ENCODE results near the gene TRPM4. TPM values are rescaled to one million over a fixed set of nuclear protein-coding genes. Genes with fewer than 3 reads are reported as not detected.

Gene TRPM4
- total and polyA plus RNA-seq, 2 of the 13 experiments (the other 11 are each of a cell fraction or from before 2014, with no cell fraction given) = 1.9 to 4.3 TPM

GRCh38 chr19:49119411-49120324 is 37.9 kb upstream of the TRPM4 start, which contains the start of gene PPFIA3 (continued):
- TF ChIP-seq REST (IDR thresholded peaks at IDR 0.05; ENCODE audit: borderline replicate concordance in 1 of 2, low read depth in 1 of 2, low read length in 2 of 2) (peak; percentile 92 to 96), XRCC5 (optimal IDR thresholded peaks at IDR 0.05; ENCODE audit: low read length) (peak; percentile 29), ELF3 (CRISPR knock-in tag; IDR thresholded peaks at IDR 0.05) (peak; percentile 61), SIX4 (CRISPR knock-in tag; IDR thresholded peaks at IDR 0.05) (peak; percentile 27; the same call in 1 of the 2 replicates), ISX (CRISPR knock-in tag; conservative IDR thresholded peaks at IDR 0.05) (no peak), SOX5 (CRISPR knock-in tag; IDR thresholded peaks at IDR 0.05; ENCODE audit: borderline replicate concordance) (peak; percentile 28; the same call in 1 of the 2 replicates), ZNF740 (CRISPR knock-in tag; IDR thresholded peaks at IDR 0.05) (peak; percentile 92), POLR2A (IDR thresholded peaks at IDR 0.05; ENCODE audit: insufficient read depth in 1 of 2, low read depth in 2 of 2, low read length in 2 of 2) (no peak), ZNF33A (CRISPR knock-in tag; IDR thresholded peaks at IDR 0.05; ENCODE audit: borderline replicate concordance) (no peak), HNF4A (CRISPR knock-in tag; IDR thresholded peaks at IDR 0.05) (no peak), ZXDC (CRISPR knock-in tag; IDR thresholded peaks at IDR 0.05) (no peak), ETS1 (CRISPR knock-in tag; IDR thresholded peaks at IDR 0.05) (no peak), ZNF296 (CRISPR knock-in tag; conservative IDR thresholded peaks at IDR 0.05) (peak; percentile 73; the same call in 1 of the 2 replicates), ZNF724P (CRISPR knock-in tag; IDR thresholded peaks at IDR 0.05; ENCODE audit: borderline replicate concordance) (peak; percentile 54; the same call in 1 of the 2 replicates), MAZ (IDR thresholded peaks at IDR 0.05; ENCODE audit: borderline replicate concordance, low read depth, low read length) (no peak), MAZ (CRISPR knock-in tag; IDR thresholded peaks at IDR 0.05; ENCODE audit: low read depth) (peak; percentile 72), ZIK1 (CRISPR knock-in tag; IDR thresholded peaks at IDR 0.05; ENCODE audit: borderline replicate concordance, low read depth) (peak; percentile 72; the same call in 1 of the 2 replicates), SPEN (CRISPR knock-in tag; IDR thresholded peaks at IDR 0.05; ENCODE audit: low read depth) (peak; percentile 74), PATZ1 (CRISPR knock-in tag; IDR thresholded peaks at IDR 0.05) (peak; percentile 84)

Measured in HepG2 (cell line).